Upper lobe of right lung (tissue), 1 donor: ENCODE data around the gene ZNF337. TPM values are rescaled to one million over a fixed set of nuclear protein-coding genes. Genes with fewer than 3 reads are reported as not detected.

ENCODE experiments used
- ATAC-seq: fragments of 200-7000 bp; cut with Tn5 transposase; one replicate; pipeline ENCODE4 v1.9.1; 2020; ENCODE audit warnings: mild to moderate bottlenecking, moderate library complexity
- DNase-seq: peaks from one replicate; pipeline ENCODE4 v3.0.0-alpha.2; 2020
- H3K27ac ChIP-seq: fragments of 200-600 bp; one replicate; pipeline ENCODE4 v1.8.0; 2022
- H3K27me3 ChIP-seq: fragments of 200-600 bp; one replicate; pipeline ENCODE4 v1.8.0; 2022; ENCODE audit warnings: mild to moderate bottlenecking
- H3K36me3 ChIP-seq: fragments of 200-600 bp; one replicate; pipeline ENCODE4 v1.8.0; 2022
- H3K4me1 ChIP-seq: fragments of 200-600 bp; one replicate; pipeline ENCODE4 v1.8.0; 2022
- H3K4me3 ChIP-seq: fragments of 200-600 bp; one replicate; pipeline ENCODE4 v1.8.0; 2022; ENCODE audit warnings: mild to moderate bottlenecking
- H3K9me3 ChIP-seq: fragments of 200-600 bp; one replicate; pipeline ENCODE4 v1.8.0; 2022
- CTCF ChIP-seq: fragments of 200-600 bp; IDR thresholded peaks from one replicate; pipeline ENCODE4 v1.8.0; 2022; ENCODE audit warnings: antibody characterized with exemption
- intact Hi-C: fragments of 100-400 bp; cut with DNase I; formaldehyde crosslinking; loops from one replicate; pipeline ENCODE4 v1.11.0; 2022
- total RNA-seq: library from RNA; stranded (reverse); fragmentation: NEBNext Ultra II Directional; extraction: Animal tissue kit (Norgen Biotek cat#: 25700); gene quantifications from one replicate; pipeline ENCODE4 v1.2.1, GENCODE V29; 2021
- donor health status: DM: no; HTN: yes; CAD: no; lungs with severe emphysema.

ZNF337 gene
- total RNA-seq, 1 donor from 2014 or later: 14.6 TPM

- Histone ChIP-seq H3K4me3 (no peak overlapping the region), H3K27me3 (no peaks in the 10 kb centered on the region), H3K27ac (no peak overlapping the region), H3K9me3 (no peaks in the 10 kb centered on the region), H3K4me1 (peaks cover 1% of the 10 kb centered on the region), H3K36me3 (no peaks in the 10 kb centered on the region)
- DNase-seq: no peak
- ATAC-seq: no peak
- no peak for TF ChIP-seq CTCF
- intact Hi-C loops: loop anchor here (5.0 kb wide), 1 partner anchor 47 kb away; no protein-coding TSS in a partner anchor
Observed at GRCh38 chr20:25629816-25630499, 66.7 kb downstream of the ZNF337 start.

- ATAC-seq (no peak), DNase-seq (no peak)
- Histone ChIP-seq H3K4me1 (peaks cover 14% of the 10 kb centered on the region), H3K9me3 (no peaks in the 10 kb centered on the region), H3K27ac (no peak overlapping the region), H3K4me3 (no peak overlapping the region), H3K27me3 (no peaks in the 10 kb centered on the region), H3K36me3 (no peaks in the 10 kb centered on the region)
- TF ChIP-seq CTCF: no peak
- intact Hi-C loops: loop anchor here (5.0 kb wide), 1 partner anchor 51 kb away; no protein-coding TSS in a partner anchor
Observed at GRCh38 chr20:25626779-25627178, 69.9 kb downstream of the ZNF337 start.

- DNase-seq (no peak), ATAC-seq (no peak)
- H3K4me3 ChIP-seq: peak overlapping the region; percentile 66
- intact Hi-C loops: no loop called here
- H3K27ac ChIP-seq: peak overlapping the region; percentile 94
- no peaks in the 10 kb centered on the region for H3K9me3 ChIP-seq
- no peak for TF ChIP-seq CTCF
- H3K36me3 ChIP-seq: no peaks in the 10 kb centered on the region
- peaks cover 17% of the 10 kb centered on the region for H3K4me1 ChIP-seq
- no peaks in the 10 kb centered on the region for H3K27me3 ChIP-seq
Observed at GRCh38 chr20:25624500-25624939, 72.1 kb downstream of the ZNF337 start.

Other genes with a start within 250 kb of the ZNF337 start
- 13.2 TPM for gene NINL, start 111.3 kb downstream of the ZNF337 start, total RNA-seq
- 4.8 TPM for gene NANP, start 72.8 kb downstream of the ZNF337 start, total RNA-seq